Activated B cell treated with CpG ODN at 0.5 μM for 24 hours (primary cell): Measurements from ENCODE around the gene CCDC154. TPM values are rescaled to one million over a fixed set of nuclear protein-coding genes. Genes with fewer than 3 reads are reported as not detected.

Experiments used
- ATAC-seq: fragments of 200-7000 bp; cut with Tn5 transposase; one replicate; pipeline ENCODE4 v1.10.0; 2021; ENCODE audit warnings: low read depth, mild to moderate bottlenecking, moderate library complexity
- CTCF ChIA-PET: fragments of 350-600 bp; sonication (Branson Sonifier 250); formaldehyde crosslinking; loops from one replicate; lab custom pipeline; 2021; ENCODE audit warnings: antibody characterized with exemption; lab: Charles Lee
- POLR2A ChIA-PET: fragments of 350-600 bp; sonication (Branson Sonifier 250); formaldehyde crosslinking; loops from one replicate; lab custom pipeline; 2021; ENCODE audit warnings: antibody characterized with exemption; lab: Charles Lee
- DNase-seq: peaks from one replicate; pipeline ENCODE4 v3.0.0; 2022
- H3K27ac Mint-ChIP-seq: one replicate; pipeline ENCODE4 v1.8.0; 2020; ENCODE audit warnings: mixed read lengths
- H3K27me3 Mint-ChIP-seq: one replicate; pipeline ENCODE4 v1.8.0; 2021; ENCODE audit warnings: mixed read lengths
- H3K36me3 Mint-ChIP-seq: one replicate; pipeline ENCODE4 v1.8.0; 2021; ENCODE audit warnings: low read depth, mixed read lengths
- H3K4me1 Mint-ChIP-seq: one replicate; pipeline ENCODE4 v1.8.0; 2021; ENCODE audit warnings: mixed read lengths
- H3K4me3 Mint-ChIP-seq: one replicate; pipeline ENCODE4 v1.8.0; 2020; ENCODE audit warnings: mild to moderate bottlenecking, mixed read lengths
- H3K9me3 Mint-ChIP-seq: one replicate; pipeline ENCODE4 v1.8.0; 2020; ENCODE audit warnings: mixed read lengths
- intact Hi-C: fragments of 100-400 bp; cut with micrococcal nuclease; formaldehyde crosslinking; loops from one replicate; pipeline ENCODE4 v1.15.1; 2024
- total RNA-seq: library from RNA; stranded (reverse); gene quantifications from 2 replicates; pipeline ENCODE4 v1.2.3, GENCODE V29; 2022
- TF ChIP-seq, protein P1 (sequence below): fragments of 200-600 bp; IDR thresholded peaks from one replicate; pipeline ENCODE4 v1.8.0; 2022; ENCODE audit warnings: antibody characterized with exemption, mild to moderate bottlenecking

The CCDC154 gene
- total RNA-seq, 1 donor from 2014 or later = 6.7 TPM

DNA sequence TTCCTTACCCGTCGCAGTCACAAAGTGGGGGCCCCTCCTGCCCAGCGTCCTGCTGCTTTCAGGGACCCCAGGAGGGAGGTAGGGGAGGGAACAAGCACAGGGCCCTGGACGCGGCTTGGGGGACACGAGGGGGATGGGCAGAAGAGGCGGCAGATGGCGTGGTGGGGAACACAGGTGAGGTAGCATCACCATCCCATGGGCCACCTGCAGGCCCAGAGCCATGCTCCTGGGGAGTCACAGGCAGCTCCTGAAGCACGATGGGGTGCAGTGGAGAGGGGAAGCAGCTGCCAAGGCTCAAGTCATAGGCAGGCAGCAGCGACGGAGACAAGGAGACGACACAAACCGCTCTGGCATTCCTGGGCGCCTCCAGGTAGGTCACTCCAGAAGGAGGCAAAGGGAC lies 40.6 kb downstream of the CCDC154 start:
- ChIA-PET CTCF (no interaction called here), POLR2A (no interaction called here)
- H3K9me3 Mint-ChIP-seq = no peaks in the 10 kb centered on the region
- no peak overlapping the region for H3K27ac Mint-ChIP-seq
- H3K4me1 Mint-ChIP-seq = peaks cover 14% of the 10 kb centered on the region
- ATAC-seq (no peak), DNase-seq (no peak)
- TF ChIP-seq, protein P1, sequence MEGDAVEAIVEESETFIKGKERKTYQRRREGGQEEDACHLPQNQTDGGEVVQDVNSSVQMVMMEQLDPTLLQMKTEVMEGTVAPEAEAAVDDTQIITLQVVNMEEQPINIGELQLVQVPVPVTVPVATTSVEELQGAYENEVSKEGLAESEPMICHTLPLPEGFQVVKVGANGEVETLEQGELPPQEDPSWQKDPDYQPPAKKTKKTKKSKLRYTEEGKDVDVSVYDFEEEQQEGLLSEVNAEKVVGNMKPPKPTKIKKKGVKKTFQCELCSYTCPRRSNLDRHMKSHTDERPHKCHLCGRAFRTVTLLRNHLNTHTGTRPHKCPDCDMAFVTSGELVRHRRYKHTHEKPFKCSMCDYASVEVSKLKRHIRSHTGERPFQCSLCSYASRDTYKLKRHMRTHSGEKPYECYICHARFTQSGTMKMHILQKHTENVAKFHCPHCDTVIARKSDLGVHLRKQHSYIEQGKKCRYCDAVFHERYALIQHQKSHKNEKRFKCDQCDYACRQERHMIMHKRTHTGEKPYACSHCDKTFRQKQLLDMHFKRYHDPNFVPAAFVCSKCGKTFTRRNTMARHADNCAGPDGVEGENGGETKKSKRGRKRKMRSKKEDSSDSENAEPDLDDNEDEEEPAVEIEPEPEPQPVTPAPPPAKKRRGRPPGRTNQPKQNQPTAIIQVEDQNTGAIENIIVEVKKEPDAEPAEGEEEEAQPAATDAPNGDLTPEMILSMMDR = no peak
- no peaks in the 10 kb centered on the region for H3K27me3 Mint-ChIP-seq
- intact Hi-C loops = no loop called here
- H3K36me3 Mint-ChIP-seq = peaks cover 51% of the 10 kb centered on the region
- H3K4me3 Mint-ChIP-seq = no peak overlapping the region

DNA sequence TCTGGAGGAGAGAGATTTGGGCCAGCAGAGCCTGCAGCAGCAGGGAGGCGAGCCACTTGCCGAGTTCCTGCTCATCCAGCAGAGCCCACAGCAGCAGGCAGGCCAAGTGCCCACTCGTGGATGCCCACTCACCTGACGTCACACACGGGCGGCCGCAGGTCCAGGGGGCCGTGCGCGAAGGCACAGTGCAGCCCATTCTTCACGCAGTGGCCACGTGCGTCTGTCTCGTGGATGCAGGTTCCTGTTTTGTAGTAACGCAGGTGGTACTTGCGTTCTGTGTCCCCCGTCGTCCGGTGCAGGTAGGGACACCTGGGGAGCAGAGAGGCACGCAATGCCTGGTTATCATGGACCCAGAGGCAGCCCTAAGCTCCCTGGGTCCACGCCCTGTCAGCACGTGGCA lies 41.3 kb downstream of the CCDC154 start:
- Mint-ChIP-seq H3K27me3 (no peaks in the 10 kb centered on the region), H3K9me3 (no peaks in the 10 kb centered on the region), H3K4me3 (no peak overlapping the region), H3K36me3 (peaks cover 58% of the 10 kb centered on the region), H3K4me1 (peaks cover 7% of the 10 kb centered on the region), H3K27ac (no peak overlapping the region)
- TF ChIP-seq, protein P1 = no peak
- POLR2A ChIA-PET = no interaction called here
- no peak for DNase-seq
- CTCF ChIA-PET = no interaction called here
- intact Hi-C loops = no loop called here
- no peak for ATAC-seq

DNA sequence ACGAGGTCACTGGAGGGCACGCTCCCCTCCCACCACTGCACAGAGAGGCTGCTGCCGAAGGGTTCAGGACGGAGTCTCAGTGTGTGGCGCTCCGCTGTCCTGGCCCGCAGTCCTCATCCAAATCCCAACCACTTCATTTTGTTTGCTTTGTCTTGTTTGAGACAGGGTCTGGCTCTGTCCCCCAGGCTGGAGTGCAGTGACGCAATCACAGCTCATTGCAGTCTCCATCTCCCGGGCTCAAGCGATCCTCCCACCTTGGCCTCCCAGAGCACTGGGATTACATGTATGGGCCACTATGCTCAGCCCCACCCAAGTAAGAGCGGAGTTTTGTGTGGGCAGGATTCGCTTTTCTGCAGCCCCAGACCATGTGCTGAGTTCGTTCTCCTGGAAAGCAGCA lies 42.6 kb downstream of the CCDC154 start:
- no peaks in the 10 kb centered on the region for H3K9me3 Mint-ChIP-seq
- no peak overlapping the region for H3K4me3 Mint-ChIP-seq
- intact Hi-C loops = no loop called here
- H3K27ac Mint-ChIP-seq = no peak overlapping the region
- DNase-seq (no peak), ATAC-seq (no peak)
- POLR2A ChIA-PET = interaction anchor here (0.6 kb wide), 1 partner anchor 555 kb away, joined by 5 read pairs; no protein-coding TSS in a partner anchor
- TF ChIP-seq, protein P1 = no peak
- H3K36me3 Mint-ChIP-seq = peaks cover 59% of the 10 kb centered on the region
- no peaks in the 10 kb centered on the region for H3K27me3 Mint-ChIP-seq
- CTCF ChIA-PET = no interaction called here
- no peaks in the 10 kb centered on the region for H3K4me1 Mint-ChIP-seq

DNA sequence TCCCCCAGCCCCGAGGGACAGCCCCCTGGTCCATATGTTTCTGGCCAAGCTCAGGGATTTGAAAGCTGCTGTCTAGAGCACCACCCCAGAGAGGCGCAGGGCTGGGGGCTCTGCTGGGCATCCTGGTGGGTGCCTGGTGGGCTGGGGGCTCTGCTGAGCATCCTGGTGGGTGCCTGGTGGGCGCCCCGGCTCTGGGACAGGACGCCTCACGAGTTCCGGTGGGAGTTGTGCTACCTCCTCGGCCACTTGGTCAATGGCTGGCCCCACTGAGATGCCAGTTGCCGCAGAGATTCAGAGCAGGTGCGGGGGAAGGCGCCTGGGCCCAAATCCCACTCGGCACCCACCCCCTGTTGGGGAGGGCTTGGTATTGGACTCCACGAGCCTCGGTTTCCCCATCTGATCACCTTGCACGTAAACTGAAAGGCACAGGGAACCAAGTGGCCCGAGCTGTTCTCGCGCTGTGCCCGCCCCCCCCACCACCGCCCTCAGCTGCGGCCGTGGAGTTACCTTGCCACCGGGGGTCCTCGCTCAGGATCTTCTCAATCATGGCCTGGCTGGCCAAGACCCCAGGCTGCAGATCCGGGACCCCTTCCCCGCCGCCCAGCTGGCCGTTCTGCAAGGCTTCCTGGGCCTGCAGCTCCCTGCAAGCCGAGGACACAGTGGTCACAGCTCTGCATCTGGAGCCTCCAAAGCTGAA lies 43.1 kb downstream of the CCDC154 start:
- peaks cover 62% of the 10 kb centered on the region for H3K36me3 Mint-ChIP-seq
- no peaks in the 10 kb centered on the region for H3K27me3 Mint-ChIP-seq
- TF ChIP-seq, protein P1 = no peak
- ATAC-seq (no peak), DNase-seq (no peak)
- H3K9me3 Mint-ChIP-seq = no peaks in the 10 kb centered on the region
- ChIA-PET POLR2A (interaction anchor here (0.6 kb wide), 1 partner anchor 555 kb away, joined by 5 read pairs; no protein-coding TSS in a partner anchor), CTCF (no interaction called here)
- H3K27ac Mint-ChIP-seq = no peak overlapping the region
- H3K4me1 Mint-ChIP-seq = no peaks in the 10 kb centered on the region
- intact Hi-C loops = no loop called here
- no peak overlapping the region for H3K4me3 Mint-ChIP-seq

DNA sequence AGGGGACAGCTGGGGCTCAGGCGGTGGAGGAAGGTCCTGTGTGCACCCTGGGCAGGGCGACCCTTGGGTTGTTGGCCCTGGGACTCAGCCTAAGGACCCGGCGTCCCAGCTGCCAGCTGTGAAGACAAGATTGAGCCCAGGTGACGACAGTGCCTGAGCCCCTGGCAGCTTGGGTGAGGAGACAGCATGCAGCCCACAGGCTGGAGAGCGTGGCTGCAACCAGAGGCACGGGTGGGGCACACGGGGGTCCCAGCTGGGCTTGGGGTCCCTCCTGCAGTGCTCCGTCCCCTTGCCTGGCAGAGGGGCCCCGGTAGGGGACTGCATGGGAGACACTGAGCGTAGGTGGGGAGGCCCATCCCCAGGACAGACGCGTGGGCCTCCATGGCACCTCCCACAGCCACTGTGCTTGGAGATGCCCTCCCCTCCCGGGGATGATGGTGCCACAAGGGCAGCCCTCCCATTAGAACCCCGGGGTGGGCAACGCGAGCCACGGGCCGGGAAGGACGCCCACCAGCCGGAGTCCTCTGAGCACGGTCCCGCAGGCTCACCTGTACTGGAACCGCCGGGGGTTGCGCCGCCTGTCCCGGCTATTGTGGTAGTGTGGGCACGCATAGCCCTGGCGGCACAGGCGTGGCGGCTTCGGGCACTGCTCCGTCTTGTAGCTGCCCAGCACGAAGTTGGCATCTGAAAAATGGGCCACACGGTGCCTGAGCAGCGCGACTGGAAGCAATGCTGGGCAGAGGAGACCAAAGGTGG lies 45.4 kb downstream of the CCDC154 start:
- TF ChIP-seq, protein P1 = no peak
- no peaks in the 10 kb centered on the region for H3K4me1 Mint-ChIP-seq
- ChIA-PET POLR2A (no interaction called here), CTCF (no interaction called here)
- H3K27ac Mint-ChIP-seq = no peak overlapping the region
- ATAC-seq (no peak), DNase-seq (no peak)
- H3K36me3 Mint-ChIP-seq = peaks cover 60% of the 10 kb centered on the region
- no peak overlapping the region for H3K4me3 Mint-ChIP-seq
- intact Hi-C loops = no loop called here
- H3K9me3 Mint-ChIP-seq = no peaks in the 10 kb centered on the region
- H3K27me3 Mint-ChIP-seq = no peaks in the 10 kb centered on the region
